ENCODE results near the gene NMUR1. TPM values are rescaled to one million over a fixed set of nuclear protein-coding genes. Genes with fewer than 3 reads are reported as not detected.

The NMUR1 gene
- total RNA-seq, 4 donors from 2014 or later = 0.07 TPM; not detected in 3

- in situ Hi-C loops (cut with MboI; ENCODE audit: low sequenced_read_pairs in 4 of 4) = no loop called here
Measured at GRCh38 chr2:231521443-231521842, 8.8 kb downstream of the NMUR1 start.

GRCh38 chr2:231519975-231520555 lies 10.2 kb downstream of the NMUR1 start:
- TF ChIP-seq CTCF (IDR thresholded peaks at IDR 0.05 in 4 of 5, conservative IDR thresholded peaks at IDR 0.05 in 1 of 5) = no peak
- no peak for TF ChIP-seq POLR2A (IDR thresholded peaks at IDR 0.05)
- Histone ChIP-seq H3K27me3 (no peaks in the 10 kb centered on the region), H3K4me1 (peaks cover under 1% of the 10 kb centered on the region in 2 donors), H3K9me3 (no peaks in the 10 kb centered on the region), H3K36me3 (no peaks in the 10 kb centered on the region), H3K4me3 (no peak overlapping the region), H3K27ac (no peak overlapping the region)
- in situ Hi-C loops (cut with MboI; ENCODE audit: low sequenced_read_pairs in 4 of 4) = loop anchor here in 1 of 4 donors (10.0 kb wide), 1 partner anchor 85 kb away; no protein-coding TSS in a partner anchor
- intact Hi-C loops (cut with DNase I; ENCODE audit: low total_unique reads) = loop anchor here (5.0 kb wide), 1 partner anchor 37 kb away; no protein-coding TSS in a partner anchor
- ATAC-seq (no peak), DNase-seq (no peak)

More at GRCh38 chr2:231521443-231521842, 8.8 kb downstream of the NMUR1 start:
- intact Hi-C loops (cut with DNase I; ENCODE audit: low total_unique reads) = no loop called here
- ATAC-seq (no peak), DNase-seq (no peak)
- H3K27me3 ChIP-seq = no peaks in the 10 kb centered on the region
- TF ChIP-seq CTCF (IDR thresholded peaks at IDR 0.05 in 4 of 5, conservative IDR thresholded peaks at IDR 0.05 in 1 of 5) = no peak
- TF ChIP-seq POLR2A (IDR thresholded peaks at IDR 0.05) = no peak
- no peaks in the 10 kb centered on the region for H3K9me3 ChIP-seq
- no peak overlapping the region for H3K27ac ChIP-seq
- no peak overlapping the region for H3K4me3 ChIP-seq
- H3K4me1 ChIP-seq = no peaks in the 10 kb centered on the region
- no peaks in the 10 kb centered on the region for H3K36me3 ChIP-seq

- Histone ChIP-seq H3K9me3 (no peaks in the 10 kb centered on the region), H3K4me1 (peaks cover 5 to 6% of the 10 kb centered on the region in 2 donors), H3K27me3 (no peaks in the 10 kb centered on the region), H3K36me3 (no peaks in the 10 kb centered on the region), H3K4me3 (no peak overlapping the region), H3K27ac (no peak overlapping the region)
- no peak for ATAC-seq
- DNase-seq = no peak
- intact Hi-C loops (cut with DNase I; ENCODE audit: low total_unique reads) = loop anchor here (5.0 kb wide), 1 partner anchor 39 kb away; no protein-coding TSS in a partner anchor
- in situ Hi-C loops (cut with MboI; ENCODE audit: low sequenced_read_pairs in 4 of 4) = loop anchor here in 1 of 4 donors (10.0 kb wide), 1 partner anchor 86 kb away; no protein-coding TSS in a partner anchor
- TF ChIP-seq POLR2A (IDR thresholded peaks at IDR 0.05) (no peak), CTCF (IDR thresholded peaks at IDR 0.05 in 4 of 5, conservative IDR thresholded peaks at IDR 0.05 in 1 of 5) (no peak)
Measured at GRCh38 chr2:231518771-231519170, 11.5 kb downstream of the NMUR1 start.

GRCh38 chr2:231515603-231516002 lies 14.6 kb downstream of the NMUR1 start:
- DNase-seq = no peak
- in situ Hi-C loops (cut with MboI; ENCODE audit: low sequenced_read_pairs in 4 of 4) = loop anchor here in 1 of 4 donors (10.0 kb wide), 1 partner anchor 89 kb away; no protein-coding TSS in a partner anchor
- H3K27me3 ChIP-seq = no peaks in the 10 kb centered on the region
- no peak overlapping the region for H3K4me3 ChIP-seq
- no peaks in the 10 kb centered on the region for H3K36me3 ChIP-seq
- no peaks in the 10 kb centered on the region for H3K9me3 ChIP-seq
- intact Hi-C loops (cut with DNase I; ENCODE audit: low total_unique reads) = loop anchor here (2.0 to 5.0 kb wide), 2 partner anchors 42 to 191 kb away; no protein-coding TSS in a partner anchor
- TF ChIP-seq POLR2A (IDR thresholded peaks at IDR 0.05) (no peak), CTCF (IDR thresholded peaks at IDR 0.05 in 4 of 5, conservative IDR thresholded peaks at IDR 0.05 in 1 of 5) (no peak)
- no peak overlapping the region for H3K27ac ChIP-seq
- ATAC-seq = no peak
- H3K4me1 ChIP-seq = peaks cover 6 to 21% of the 10 kb centered on the region in 2 donors
